ENCODE measurements around the gene LNP1. TPM values are rescaled to one million over a fixed set of nuclear protein-coding genes. Genes with fewer than 3 reads are reported as not detected.

The LNP1 gene
- total RNA-seq, 1 experiment from 2014 or later, result 1.8 TPM

DNA sequence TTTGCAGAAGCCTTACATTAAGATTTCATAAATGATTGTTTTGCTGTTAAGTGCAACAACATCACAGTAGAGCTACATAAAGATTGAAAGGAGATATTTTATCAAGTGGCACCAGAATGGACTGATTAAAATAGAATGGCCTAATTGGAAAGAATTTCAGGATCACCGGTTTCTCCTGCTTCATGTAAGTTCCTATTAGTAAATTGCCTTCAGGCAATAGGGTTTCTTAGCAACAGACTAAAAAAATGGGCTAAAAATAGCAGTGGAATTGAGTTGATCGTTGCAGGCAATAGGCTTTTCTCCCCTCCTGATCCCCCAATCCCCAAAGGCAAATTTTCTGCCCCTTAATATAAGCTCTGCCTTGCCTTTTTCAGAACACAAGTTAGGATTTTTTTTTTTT is 917 bp downstream of the LNP1 start:
- Histone ChIP-seq H3K4me1 (ENCODE audit: control insufficient read depth, insufficient read depth, low read length) (peaks cover 3% of the 10 kb centered on the region; the same call in 1 of the 2 replicates), H3K27me3 (ENCODE audit: control insufficient read depth, insufficient read depth, low read length) (no peaks in the 10 kb centered on the region), H3K27ac (ENCODE audit: low read length) (peak overlapping the region; percentile 98), H3K36me3 (ENCODE audit: control insufficient read depth, insufficient read depth, low read length) (no peaks in the 10 kb centered on the region), H3K4me3 (ENCODE audit: low read depth in 2 of 2, low read length in 2 of 2) (peak overlapping the region; percentile 74 to 87), H3K9me3 (ENCODE audit: control insufficient read depth, insufficient read depth, low read depth, low read length) (peaks cover 4% of the 10 kb centered on the region; the same call in 1 of the 2 replicates)
- TF ChIP-seq SIN3A (IDR thresholded peaks at IDR 0.05; ENCODE audit: borderline replicate concordance, insufficient read depth, low read depth, low read length) (no peak), TCF7L2 (IDR thresholded peaks at IDR 0.05; ENCODE audit: low read depth, low read length) (no peak), POLR2AphosphoS5 (IDR thresholded peaks at IDR 0.05; ENCODE audit: low read depth, low read length) (no peak), REST (IDR thresholded peaks at IDR 0.05; ENCODE audit: insufficient read depth in 1 of 2, low read depth in 2 of 2, low read length in 1 of 2) (no peak)
- TF ChIP-seq, protein P1, sequence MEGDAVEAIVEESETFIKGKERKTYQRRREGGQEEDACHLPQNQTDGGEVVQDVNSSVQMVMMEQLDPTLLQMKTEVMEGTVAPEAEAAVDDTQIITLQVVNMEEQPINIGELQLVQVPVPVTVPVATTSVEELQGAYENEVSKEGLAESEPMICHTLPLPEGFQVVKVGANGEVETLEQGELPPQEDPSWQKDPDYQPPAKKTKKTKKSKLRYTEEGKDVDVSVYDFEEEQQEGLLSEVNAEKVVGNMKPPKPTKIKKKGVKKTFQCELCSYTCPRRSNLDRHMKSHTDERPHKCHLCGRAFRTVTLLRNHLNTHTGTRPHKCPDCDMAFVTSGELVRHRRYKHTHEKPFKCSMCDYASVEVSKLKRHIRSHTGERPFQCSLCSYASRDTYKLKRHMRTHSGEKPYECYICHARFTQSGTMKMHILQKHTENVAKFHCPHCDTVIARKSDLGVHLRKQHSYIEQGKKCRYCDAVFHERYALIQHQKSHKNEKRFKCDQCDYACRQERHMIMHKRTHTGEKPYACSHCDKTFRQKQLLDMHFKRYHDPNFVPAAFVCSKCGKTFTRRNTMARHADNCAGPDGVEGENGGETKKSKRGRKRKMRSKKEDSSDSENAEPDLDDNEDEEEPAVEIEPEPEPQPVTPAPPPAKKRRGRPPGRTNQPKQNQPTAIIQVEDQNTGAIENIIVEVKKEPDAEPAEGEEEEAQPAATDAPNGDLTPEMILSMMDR (IDR thresholded peaks at IDR 0.05), result no peak
- in situ Hi-C loops (cut with HindIII; ENCODE audit: low pct_unique_long_range_greater_than_20kb, low sequenced_read_pairs) (no loop called here), intact Hi-C loops (cut with micrococcal nuclease; ENCODE audit: unreplicated experiment) (loop anchor here (10.0 kb wide), 1 partner anchor 193 kb away; no protein-coding TSS in a partner anchor)
- POLR2A ChIA-PET, result interaction anchor here (0.6 to 1.4 kb wide), 2 partner anchors 54 to 251 kb away, joined by 4 read pairs; no protein-coding TSS in a partner anchor
- no peak for DNase-seq (ENCODE audit: low read depth, low spot score)
- no peak for ATAC-seq
- BruUV-seq (replicated peaks), result no TSS peak
- CTCF ChIA-PET, result no interaction called here

DNA sequence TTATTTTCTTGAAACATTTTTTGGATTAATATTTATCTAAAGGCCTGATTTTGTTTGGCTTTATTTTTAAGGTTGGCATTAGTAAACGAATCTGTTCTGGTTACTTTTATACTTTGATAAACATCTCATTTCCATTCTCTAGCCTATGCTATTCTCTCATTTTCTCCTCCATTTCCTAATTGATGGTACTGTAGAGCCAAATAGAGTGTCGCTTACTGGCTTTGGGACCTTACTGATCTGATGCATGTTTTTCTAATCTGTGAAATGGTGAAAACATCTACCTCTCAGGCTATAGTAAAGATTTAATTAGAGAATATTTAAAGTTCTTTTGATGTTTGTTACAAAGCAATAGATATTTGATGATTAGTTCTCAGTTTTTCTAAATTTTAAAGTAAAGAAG is 1.6 kb downstream of the LNP1 start:
- in situ Hi-C loops (cut with HindIII; ENCODE audit: low pct_unique_long_range_greater_than_20kb, low sequenced_read_pairs), result no loop called here

More for the DNA sequence above, 1.6 kb downstream of the LNP1 start:
- peak overlapping the region; percentile 98 for H3K27ac ChIP-seq (ENCODE audit: low read length)
- ATAC-seq (no peak), DNase-seq (ENCODE audit: low read depth, low spot score) (no peak)
- ChIA-PET CTCF (no interaction called here), POLR2A (no interaction called here)
- peaks cover 3% of the 10 kb centered on the region; the same call in 1 of the 2 replicates for H3K4me1 ChIP-seq (ENCODE audit: control insufficient read depth, insufficient read depth, low read length)
- intact Hi-C loops (cut with micrococcal nuclease; ENCODE audit: unreplicated experiment), result loop anchor here (10.0 kb wide), 1 partner anchor 192 kb away; no protein-coding TSS in a partner anchor
- H3K36me3 ChIP-seq (ENCODE audit: control insufficient read depth, insufficient read depth, low read length), result no peaks in the 10 kb centered on the region
- TF ChIP-seq REST (IDR thresholded peaks at IDR 0.05; ENCODE audit: insufficient read depth in 1 of 2, low read depth in 2 of 2, low read length in 1 of 2) (no peak), POLR2AphosphoS5 (IDR thresholded peaks at IDR 0.05; ENCODE audit: low read depth, low read length) (no peak), SIN3A (IDR thresholded peaks at IDR 0.05; ENCODE audit: borderline replicate concordance, insufficient read depth, low read depth, low read length) (no peak), TCF7L2 (IDR thresholded peaks at IDR 0.05; ENCODE audit: low read depth, low read length) (no peak)
- TF ChIP-seq, protein P1 (IDR thresholded peaks at IDR 0.05), result no peak
- H3K27me3 ChIP-seq (ENCODE audit: control insufficient read depth, insufficient read depth, low read length), result no peaks in the 10 kb centered on the region
- BruUV-seq (replicated peaks), result no TSS peak
- H3K4me3 ChIP-seq (ENCODE audit: low read depth in 2 of 2, low read length in 2 of 2), result peak overlapping the region; percentile 74 to 87
- peaks cover 8% of the 10 kb centered on the region; the same call in 1 of the 2 replicates for H3K9me3 ChIP-seq (ENCODE audit: control insufficient read depth, insufficient read depth, low read depth, low read length)
